Measurements from ENCODE around the gene QSOX1. TPM values are rescaled to one million over a fixed set of nuclear protein-coding genes. Genes with fewer than 3 reads are reported as not detected.
A peak's percentile ranks its signal among the peaks of the same experiment; 100 is the strongest.

Gene QSOX1
- total RNA-seq, 1 donor from 2014 or later: 97.8 TPM

DNA sequence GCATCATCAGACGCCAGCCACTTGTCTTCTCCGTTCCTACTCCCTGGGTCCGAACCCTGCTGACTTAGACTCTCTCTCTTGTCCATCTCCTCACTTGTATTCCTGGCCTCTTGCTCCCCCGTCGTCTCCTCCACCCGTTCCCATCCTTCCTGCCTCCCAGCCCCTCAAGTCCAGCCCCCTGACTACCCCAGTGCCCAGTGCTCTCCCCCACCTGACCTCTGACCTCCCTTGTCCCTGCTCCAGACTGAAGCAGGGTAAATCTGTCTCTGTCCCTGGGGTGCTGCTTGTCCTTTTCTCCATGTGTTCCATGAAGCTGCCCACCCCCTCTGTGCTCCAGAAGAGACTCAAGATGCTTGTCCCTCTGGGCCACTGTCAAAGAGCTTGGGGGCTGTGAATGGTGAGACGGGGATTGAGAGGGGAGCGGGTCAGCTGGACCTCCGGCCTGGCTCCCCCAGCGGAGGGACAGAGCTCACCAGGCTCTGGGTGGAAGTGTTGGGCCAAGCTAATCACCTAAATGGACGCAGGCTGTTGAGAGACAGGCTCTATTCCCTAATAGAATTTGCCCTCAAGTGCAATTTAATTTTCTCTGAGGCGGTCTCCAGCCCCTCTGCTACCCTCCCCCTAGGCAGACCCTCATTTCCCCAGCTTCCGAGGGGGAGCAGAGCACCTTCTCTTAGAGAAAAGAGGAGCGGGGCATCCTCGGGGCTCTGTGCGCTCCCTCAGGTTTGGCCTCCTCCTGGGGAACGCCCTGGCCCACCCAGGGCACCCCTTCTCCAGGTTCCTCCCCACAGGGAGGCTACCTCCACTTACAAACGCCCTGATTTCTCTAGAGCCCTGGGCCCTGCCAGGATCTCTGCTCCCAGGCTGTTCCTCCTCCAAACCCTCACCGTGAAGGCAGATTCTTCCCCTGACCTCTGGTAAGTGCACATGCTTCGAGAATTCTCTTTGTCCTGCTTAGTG, 64.4 kb downstream of the QSOX1 start:
- intact Hi-C loops (cut with DNase I): no loop called here
- ATAC-seq (ENCODE audit: poor library complexity): no peak
- DNase-seq: no peak

DNA sequence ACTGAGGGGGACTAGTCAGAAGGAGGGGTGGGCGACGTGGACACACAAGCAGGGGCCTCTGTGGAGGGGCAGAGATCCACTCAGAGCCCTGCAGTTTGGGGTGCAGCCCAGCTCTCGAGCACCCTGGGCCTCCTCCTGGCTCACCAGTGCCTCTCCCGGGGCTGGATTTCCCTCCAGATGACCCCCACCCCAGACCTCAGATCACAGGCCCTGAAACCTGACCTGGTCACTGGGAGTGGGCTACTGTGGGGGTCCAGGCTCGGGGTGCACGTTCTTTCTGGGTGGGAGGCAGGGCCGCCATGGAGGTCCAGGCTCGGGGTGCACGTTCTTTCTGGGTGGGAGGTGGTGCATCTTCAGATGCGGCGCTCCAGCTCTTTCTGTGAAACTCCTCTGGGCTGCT, 65.1 kb downstream of the QSOX1 start:
- intact Hi-C loops (cut with DNase I): no loop called here
- no peak for DNase-seq
- ATAC-seq (ENCODE audit: poor library complexity): no peak

DNA sequence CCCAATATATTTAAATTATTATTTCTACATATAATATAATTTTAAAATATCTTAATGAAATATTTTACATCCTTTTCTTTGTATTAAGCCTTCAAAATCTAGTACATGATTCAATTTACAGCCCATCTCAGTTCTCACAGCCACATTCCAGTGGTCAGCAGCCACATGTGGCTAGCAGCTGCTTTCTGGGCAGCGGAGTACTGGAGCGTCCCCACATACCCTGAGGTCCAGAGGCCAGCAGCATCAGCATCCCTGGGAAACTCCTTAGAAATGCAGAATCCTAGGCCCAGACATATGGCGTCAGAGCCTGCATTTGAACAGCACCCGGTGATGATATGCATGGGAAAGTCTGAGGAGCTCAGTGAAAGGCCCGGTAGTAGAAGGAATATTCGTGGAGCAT, 66.8 kb downstream of the QSOX1 start:
- no peak for ATAC-seq (ENCODE audit: poor library complexity)
- intact Hi-C loops (cut with DNase I): no loop called here

DNA sequence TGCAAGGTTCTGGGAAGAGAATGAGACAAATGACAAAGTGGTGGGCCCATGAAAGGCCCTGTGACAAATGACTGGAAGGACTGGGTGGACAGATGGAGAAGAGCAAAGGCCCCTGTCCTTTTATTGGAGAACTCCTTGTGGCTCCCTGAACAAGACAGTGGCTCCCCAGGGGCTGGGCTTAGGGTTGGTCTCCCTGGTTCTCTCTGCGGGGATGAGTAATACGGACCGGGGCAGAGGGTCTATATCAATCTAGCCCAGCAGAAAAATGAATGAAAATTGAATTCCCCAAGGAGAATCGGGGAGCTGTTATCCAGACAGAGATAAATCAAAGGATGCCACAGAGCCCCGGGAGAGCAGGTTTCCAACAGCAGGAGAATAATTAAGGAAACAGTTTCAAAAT, 70.2 kb downstream of the QSOX1 start:
- intact Hi-C loops (cut with DNase I): no loop called here
- DNase-seq (no peak), ATAC-seq (ENCODE audit: poor library complexity) (no peak)

More for the DNA sequence above, 66.8 kb downstream of the QSOX1 start:
- no peak for DNase-seq

DNA sequence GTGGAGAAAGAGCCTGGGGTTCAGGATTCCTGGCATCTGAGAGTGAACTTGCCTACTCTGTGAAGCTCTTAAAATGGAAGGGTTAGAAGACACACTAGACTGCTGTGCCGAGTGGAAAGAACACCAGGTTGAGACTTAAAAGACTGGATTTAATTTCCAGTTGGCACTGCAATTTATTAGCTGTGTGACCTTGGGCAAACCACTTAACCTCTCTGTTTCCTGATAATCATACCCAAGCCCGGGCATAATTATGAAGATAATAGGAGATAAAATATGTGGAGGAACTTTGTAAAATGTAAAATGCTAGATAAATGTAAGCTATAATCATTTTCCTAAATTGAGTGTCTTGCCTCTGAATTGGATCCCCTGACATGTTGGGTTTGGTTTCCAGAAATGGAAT, 70.7 kb downstream of the QSOX1 start:
- intact Hi-C loops (cut with DNase I): no loop called here
- no peak for DNase-seq

DNA sequence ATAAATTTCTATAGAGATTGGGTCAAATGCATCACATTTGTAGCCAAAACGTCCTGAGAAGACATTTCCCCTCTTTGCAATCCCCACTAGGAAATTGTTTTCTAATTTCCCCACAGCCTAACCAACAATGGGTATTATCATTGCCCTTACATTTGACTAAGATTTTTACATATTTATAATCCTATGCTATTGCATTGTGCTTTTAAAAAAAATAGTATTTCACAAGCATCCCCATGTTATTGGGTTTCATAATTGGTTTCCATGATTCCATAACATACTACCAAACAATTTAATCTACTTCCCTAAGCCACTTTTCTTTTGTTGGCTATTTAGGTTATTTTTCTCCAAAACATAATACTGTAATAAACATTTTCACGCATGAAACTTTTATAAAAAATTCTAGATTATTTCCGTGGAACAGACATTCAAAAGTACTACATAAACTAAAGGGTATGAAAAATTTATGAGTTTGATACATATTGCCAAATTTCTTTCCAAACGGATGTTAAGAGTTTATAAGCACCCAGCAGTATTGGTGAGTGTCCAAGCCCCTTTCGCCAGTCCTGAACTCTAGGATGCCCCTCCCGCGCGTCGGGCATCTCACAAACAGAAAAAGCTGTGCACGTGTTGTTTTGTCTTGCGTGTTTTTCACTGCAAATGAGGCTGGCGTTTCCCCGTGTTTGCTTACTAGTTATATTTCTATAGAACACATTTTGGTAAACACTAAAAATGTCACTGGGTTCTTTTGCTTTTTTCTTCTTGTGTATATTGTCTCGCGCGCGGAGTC, 73.4 kb downstream of the QSOX1 start:
- intact Hi-C loops (cut with DNase I): no loop called here
- DNase-seq (no peak), ATAC-seq (ENCODE audit: poor library complexity) (no peak)

More for the DNA sequence above, 70.7 kb downstream of the QSOX1 start:
- no peak for ATAC-seq (ENCODE audit: poor library complexity)

DNA sequence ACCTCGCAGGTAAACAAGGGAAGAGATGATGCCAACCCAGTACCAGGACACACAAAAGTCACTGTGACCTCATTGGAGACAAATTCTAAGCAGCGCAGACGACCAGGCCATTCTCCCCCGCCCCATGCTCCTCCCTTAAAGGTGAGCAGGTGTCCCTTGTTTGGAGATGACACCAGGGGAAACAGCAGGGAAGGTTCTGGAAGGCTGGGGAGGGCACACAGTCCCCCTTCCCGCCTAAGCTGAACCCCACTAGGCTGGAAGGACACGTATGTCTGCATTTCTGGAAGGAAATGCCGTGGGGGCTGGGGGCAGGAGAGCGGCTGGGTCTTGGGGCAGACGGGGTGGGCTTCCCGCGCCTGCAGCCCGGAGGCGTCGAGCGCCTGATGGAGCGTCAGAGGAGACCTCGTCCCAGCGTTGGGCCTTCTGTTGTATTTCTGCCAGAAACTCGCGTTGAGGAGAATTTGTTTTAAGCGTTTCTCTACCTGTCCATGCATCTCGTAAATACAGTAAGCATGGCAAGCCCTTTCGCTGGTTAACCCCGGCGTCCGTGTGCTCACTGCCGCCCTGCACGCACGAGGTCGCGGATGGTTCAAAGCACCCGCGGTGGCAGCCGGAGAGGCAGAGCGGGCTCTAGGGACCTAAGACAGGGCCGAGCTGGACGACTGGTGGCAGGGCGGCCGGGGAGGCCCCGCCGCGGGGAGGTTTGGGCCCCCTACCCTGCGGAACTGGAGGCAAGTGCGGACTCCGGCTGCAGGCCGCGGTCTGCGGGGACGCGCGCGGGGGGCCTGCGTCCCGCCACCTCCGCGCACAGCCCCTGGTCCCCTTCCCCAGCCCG, 74.2 kb downstream of the QSOX1 start:
- intact Hi-C loops (cut with DNase I): no loop called here
- no peak for ATAC-seq (ENCODE audit: poor library complexity)
- DNase-seq: no peak

DNA sequence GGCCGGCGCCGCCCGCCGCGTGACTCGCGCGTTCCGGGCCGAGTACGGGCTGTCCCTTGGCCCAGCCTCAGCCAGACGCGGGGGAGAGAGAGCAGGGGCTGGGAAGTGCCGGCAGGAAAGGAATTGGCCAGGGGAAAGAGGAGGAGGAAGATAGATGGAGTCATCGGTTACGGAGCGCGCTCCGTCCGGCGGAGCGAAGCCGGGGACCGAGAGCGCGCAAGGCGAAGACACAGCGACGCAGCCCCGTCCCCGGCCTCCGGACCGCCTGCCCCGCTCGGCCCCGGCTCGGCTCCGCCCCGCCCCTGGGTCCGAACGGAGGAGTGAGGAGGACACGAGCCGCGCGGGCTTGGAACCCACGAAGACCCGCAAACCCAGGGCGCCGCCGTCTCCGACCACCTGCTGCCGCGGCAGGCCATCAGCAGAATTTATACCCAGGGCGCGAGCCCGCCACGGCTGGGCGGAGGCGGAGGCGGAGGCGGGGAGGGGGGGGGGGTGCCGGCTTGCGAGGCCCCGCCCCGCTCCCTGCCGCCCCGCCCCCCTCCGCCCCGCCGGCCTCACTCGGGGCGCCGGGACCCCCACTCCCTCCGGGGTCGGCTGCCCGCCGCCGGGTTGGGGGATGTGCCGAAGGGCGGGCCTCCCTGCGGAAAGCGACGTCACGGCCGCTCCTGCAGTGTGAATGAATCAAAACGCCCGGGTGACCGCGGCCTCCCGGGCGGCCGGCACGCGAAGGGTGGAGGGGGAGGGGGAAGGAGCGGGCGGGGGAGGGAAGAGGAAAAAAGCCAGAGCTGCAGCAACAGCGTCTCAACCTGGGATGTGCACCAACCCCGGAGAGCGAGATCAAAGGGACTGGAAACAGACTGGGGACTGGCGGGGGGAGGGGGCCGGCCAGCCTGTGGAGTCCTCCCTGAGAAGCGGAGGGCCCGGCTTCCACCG, 75.1 kb downstream of the QSOX1 start, which contains the start of gene LHX4:
Gene LHX4, plus strand, starts transcription at position 782 of the 933 bp plus-strand sequence. CDS start 266 bp downstream, outside the sequence.
- peak; percentile 61 for ATAC-seq (ENCODE audit: poor library complexity)
- intact Hi-C loops (cut with DNase I): no loop called here
- DNase-seq: peak; percentile 52

DNA sequence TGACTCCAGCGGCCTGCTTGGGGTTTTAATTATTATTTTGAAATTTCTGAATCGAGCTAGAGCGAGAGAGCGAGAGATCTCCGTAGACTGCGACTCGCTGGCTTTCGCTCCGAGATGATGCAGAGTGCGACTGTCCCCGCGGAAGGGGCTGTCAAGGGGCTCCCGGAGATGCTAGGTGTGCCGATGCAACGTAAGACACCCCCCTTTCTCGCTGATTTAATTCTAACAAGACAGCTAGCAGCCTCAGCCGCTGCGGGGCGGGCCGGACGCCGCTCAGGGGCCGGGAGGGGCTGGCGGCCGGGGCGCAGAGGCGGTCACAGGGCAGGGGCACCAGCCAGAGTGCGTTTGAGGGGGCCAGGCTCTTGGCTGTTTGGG, 75.7 kb downstream of the QSOX1 start:
- intact Hi-C loops (cut with DNase I): no loop called here
- no peak for ATAC-seq (ENCODE audit: poor library complexity)
- DNase-seq: no peak

DNA sequence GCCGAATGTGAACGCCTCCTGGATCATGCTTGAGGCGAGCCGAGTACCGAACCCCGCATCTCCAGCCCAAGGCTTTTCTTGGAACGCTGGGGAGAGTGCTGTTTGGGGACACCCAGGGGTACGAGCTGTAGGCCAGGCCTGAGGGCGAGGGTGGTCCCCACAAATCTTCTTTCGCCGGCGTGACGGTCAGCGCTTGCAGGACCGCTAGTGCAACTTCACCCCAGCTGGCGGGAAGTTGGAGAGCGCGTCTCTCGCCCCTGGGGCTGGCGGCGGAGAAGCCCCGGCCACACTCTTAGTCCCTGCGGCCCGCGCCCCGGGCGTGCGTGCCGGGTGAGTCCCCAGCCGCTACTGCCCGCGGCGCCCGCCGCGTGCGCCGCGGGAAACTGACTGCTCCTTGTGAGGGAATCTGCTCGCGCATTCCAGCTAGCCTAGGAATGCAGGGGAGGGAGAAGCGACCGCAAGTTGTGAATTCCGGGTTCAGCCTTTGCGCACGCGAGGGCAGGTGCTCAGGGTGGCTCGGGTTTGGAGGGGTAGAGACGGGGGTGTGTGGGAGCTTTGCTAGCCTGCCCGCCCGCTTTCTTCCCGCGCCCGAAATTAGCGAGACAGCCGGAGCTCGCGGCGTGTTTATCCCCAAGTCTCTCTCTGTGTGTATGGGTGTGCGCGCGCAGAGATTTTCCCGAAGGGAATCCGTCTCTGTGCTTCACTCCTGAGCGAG, 76.3 kb downstream of the QSOX1 start:
- DNase-seq (no peak), ATAC-seq (ENCODE audit: poor library complexity) (no peak)
- intact Hi-C loops (cut with DNase I): no loop called here

DNA sequence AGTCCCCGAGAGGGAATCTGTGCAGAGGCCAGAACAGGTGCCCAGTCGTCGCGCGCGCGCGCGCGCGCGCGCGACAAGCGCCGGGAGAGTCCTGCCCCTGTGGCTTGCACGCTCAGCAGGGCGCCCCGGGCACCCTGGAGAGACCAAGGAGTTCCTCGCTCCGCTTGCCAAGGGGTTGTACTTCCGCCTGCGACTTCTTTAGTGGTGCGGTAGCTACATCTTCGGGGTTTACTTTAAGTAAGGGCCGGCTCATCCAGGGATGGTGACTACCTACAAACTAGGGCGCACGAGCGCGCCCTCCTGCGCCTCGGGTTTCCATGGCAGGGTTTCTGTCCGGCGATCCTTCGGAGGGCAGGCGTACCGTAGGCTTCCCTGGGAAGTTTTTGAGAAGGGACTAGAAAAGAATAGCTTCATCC, 76.8 kb downstream of the QSOX1 start:
- ATAC-seq (ENCODE audit: poor library complexity): no peak
- no peak for DNase-seq
- intact Hi-C loops (cut with DNase I): no loop called here

DNA sequence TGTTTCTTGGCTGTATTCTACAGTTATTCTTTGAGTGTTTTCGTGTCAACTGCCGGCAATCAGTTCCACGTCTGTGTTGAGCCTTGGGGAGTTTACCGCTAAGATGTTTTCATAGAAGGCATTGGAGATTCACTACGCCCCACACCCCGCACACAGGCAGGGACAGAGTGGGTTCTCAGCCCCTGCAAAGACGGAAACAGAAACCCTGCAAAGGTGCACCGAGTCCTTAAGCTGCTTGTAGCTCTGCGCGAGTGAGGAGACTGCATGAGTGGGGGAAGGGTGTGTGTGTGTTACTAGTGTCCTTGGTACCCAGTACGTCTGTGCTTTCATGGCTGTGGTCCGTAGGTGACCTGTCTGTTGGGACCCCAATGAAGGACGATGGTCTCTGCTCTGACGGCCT, 77.3 kb downstream of the QSOX1 start:
- ATAC-seq (ENCODE audit: poor library complexity) (no peak), DNase-seq (no peak)
- intact Hi-C loops (cut with DNase I): no loop called here

DNA sequence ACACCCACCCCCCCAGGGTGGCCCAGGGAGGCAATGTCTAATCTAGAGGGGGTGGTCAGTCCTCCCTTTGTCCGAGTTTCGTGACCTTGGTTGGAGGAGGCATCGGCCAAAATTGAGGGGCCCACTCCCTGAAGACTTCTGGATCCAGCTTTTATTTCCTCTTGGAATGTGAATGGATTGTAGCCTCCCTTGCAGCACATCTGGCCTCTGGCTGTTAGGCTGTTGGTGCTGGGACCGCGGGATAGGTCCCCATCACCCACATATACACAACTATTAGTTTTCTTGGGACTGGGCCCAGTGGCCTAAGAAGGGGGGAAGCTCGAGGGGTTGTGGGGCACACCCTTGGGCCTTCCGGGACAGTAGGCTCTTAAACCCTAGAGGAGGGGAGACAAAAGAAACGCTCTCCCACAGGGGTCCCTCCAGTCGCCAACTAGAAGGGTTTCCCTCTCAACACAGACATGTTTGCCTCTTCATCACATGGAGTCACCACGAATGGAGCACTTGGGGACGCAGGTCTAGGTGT, 77.9 kb downstream of the QSOX1 start:
- DNase-seq: no peak
- no peak for ATAC-seq (ENCODE audit: poor library complexity)
- intact Hi-C loops (cut with DNase I): no loop called here

DNA sequence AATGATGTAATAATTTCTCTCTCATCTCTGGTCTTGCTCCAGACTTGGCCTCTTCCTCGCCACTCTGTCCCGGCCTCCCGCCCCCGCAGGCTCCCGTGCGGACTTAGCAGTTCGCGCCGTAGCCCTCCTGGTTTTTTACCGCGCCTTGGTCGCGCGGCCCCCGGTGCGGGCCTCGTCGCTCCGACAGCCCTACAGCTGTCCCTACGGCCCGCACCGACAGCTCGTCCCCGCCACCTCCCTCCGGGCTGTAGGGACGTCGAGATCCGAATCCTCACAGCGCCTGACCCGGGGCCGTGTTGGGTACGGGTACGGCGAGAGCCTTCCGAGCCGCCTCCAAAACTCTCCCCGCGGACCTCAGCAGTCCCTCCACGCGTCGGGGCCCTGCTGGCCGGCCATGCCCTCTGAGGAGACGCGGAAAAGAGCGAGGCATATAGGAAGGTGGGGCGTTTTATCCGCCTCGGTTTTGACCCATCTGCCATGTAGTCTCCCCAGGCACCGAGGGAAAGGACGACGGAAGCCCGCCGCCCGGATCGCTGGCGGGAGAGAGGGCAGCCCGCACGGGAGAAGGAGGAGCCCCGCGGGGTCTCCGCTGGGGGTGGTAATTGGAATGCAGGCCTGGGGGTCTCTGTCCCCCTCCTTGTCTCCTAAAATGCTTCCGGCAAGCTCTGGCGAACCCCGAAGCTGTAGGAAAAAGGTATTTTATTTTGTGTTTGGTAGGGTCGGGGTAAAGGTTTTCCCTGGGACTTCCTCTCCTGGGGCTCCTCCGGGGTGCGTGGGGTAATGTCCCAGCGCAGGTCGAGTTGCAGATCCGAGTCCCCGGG, 78.7 kb downstream of the QSOX1 start:
- ATAC-seq (ENCODE audit: poor library complexity) (no peak), DNase-seq (no peak)
- intact Hi-C loops (cut with DNase I): no loop called here

DNA sequence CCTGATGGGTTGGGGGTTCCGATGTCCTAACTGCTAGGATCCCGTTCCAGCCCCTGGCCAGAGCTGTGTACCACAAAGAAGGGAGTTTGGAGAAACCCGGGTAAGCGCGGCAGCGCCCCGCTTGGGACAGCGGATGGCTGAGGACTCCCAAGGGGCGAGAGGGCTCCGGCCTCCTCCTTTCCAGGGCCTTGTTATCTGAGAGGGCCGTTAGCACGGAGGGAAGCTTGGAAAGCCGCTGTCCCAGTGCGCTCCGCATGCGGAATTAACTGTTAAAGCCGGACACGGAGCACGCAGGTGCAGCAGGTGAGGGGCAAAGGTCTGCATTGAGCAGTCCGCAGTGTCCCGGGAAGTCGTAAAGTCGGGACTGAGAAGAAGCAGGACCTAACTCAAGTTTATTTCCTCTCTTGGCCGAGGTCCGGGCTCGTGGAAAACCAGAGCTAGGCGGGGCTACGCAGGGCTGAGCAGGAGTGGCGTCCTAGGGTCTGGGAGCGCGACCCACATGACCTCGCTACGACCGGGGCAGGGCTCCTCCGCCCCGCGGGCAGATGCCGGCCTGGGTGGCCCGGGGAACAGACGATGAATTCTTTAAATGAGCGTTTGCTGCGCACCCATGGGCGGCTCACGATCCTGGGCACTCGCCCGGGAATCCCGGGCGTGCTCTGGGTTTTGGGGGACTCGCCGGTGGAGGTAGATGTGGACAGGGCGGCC, 79.9 kb downstream of the QSOX1 start:
- ATAC-seq (ENCODE audit: poor library complexity) (no peak), DNase-seq (no peak)
- intact Hi-C loops (cut with DNase I): no loop called here

DNA sequence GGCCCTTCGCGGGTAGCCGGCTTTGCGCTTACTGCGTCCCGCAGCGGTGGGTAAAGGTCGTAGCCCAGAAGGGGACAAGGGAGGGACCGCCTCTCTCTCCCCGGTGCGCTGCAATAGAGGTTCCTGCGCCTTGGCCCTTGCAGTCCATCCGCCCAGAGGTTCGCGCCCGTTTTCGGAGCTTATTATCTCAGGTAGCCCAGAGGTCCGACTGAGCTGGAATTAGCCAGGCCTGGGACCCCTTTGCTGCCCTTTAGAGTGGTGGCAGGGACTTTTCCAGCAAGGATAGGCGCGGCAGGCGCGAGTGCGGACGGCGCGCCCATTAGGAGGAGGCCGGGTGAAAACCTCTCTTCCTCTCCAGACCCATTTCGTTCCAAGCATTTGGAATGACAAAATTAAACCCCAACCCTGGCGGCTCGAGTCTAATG, 80.4 kb downstream of the QSOX1 start:
- intact Hi-C loops (cut with DNase I): no loop called here
- ATAC-seq (ENCODE audit: poor library complexity) (no peak), DNase-seq (no peak)

Data from Right ventricle myocardium superior (tissue), 1 donor.